HEK293 (cell line): ENCODE measurements around the gene BTF3.

ENCODE experiments used
- CTCF ChIP-seq: fragments of 450-650 bp; formaldehyde crosslinking; IDR thresholded peaks from 2 replicates; pipeline ENCODE4 v1.5.1; 2016; ENCODE audit warnings: missing biosample characterization, missing genetic modification characterization
- KLF1 ChIP-seq: fragments of 450-650 bp; formaldehyde crosslinking; IDR thresholded peaks from 2 replicates; pipeline ENCODE4 v1.5.1; 2016; ENCODE audit warnings: missing biosample characterization, missing genetic modification characterization
- KLF7 ChIP-seq: fragments of 450-650 bp; formaldehyde crosslinking; IDR thresholded peaks from 2 replicates; pipeline ENCODE4 v1.5.1; 2016; ENCODE audit warnings: missing biosample characterization, missing genetic modification characterization, borderline replicate concordance
- YY1 ChIP-seq: fragments of 450-650 bp; formaldehyde crosslinking; IDR thresholded peaks from 2 replicates; pipeline ENCODE4 v1.5.1; 2018; ENCODE audit warnings: missing biosample characterization, missing genetic modification characterization
- ZBTB44 ChIP-seq: fragments of 450-650 bp; IDR thresholded peaks from 2 replicates; pipeline ENCODE4 v1.5.1; 2018; ENCODE audit warnings: missing biosample characterization, mild to moderate bottlenecking, missing genetic modification characterization
- ZNF121 ChIP-seq: fragments of 450-650 bp; formaldehyde crosslinking; IDR thresholded peaks from 2 replicates; pipeline ENCODE4 v1.5.1; 2016; ENCODE audit warnings: missing biosample characterization, missing genetic modification characterization
- ZNF184 ChIP-seq: fragments of 450-650 bp; IDR thresholded peaks from 2 replicates; pipeline ENCODE4 v1.5.1; 2018; ENCODE audit warnings: missing biosample characterization, mild to moderate bottlenecking, missing genetic modification characterization
- ZNF266 ChIP-seq: fragments of 450-650 bp; formaldehyde crosslinking; IDR thresholded peaks from 2 replicates; pipeline ENCODE4 v1.5.1; 2016; ENCODE audit warnings: missing biosample characterization, missing genetic modification characterization, low read depth
- ZNF664 ChIP-seq: fragments of 450-650 bp; formaldehyde crosslinking; IDR thresholded peaks from 2 replicates; pipeline ENCODE4 v1.5.1; 2016; ENCODE audit warnings: missing biosample characterization, missing genetic modification characterization
- ZSCAN5A ChIP-seq: fragments of 450-650 bp; formaldehyde crosslinking; IDR thresholded peaks from 2 replicates; pipeline ENCODE4 v1.5.1; 2016; ENCODE audit warnings: missing biosample characterization, missing genetic modification characterization

GRCh38 chr5:73514418-73514817, 16.2 kb downstream of the BTF3 start:
- no peak for TF ChIP-seq ZSCAN5A
- no peak for TF ChIP-seq KLF1
- no peak for TF ChIP-seq ZNF664
- no peak for TF ChIP-seq CTCF
- no peak for TF ChIP-seq ZNF184 (tag by site-specific recombination)
- no peak for TF ChIP-seq ZBTB44
- TF ChIP-seq ZNF266 (tag by site-specific recombination), result no peak
- no peak for TF ChIP-seq KLF7
- TF ChIP-seq YY1 (tag by site-specific recombination), result no peak
- peak; percentile 82 for TF ChIP-seq ZNF121 (tag by site-specific recombination)
